Stimulated activated CD8-positive, alpha-beta memory T cell treated with anti-CD3 and anti-CD28 coated beads, Interleukin-7, amount 100 ng/mL, for 1 hour (primary cell): ENCODE results near the gene IL18RAP.

Experiments
- DNase-seq, 2 donors: peaks; one replicate each; pipeline ENCODE4 v3.0.0-alpha.2; 2020; ENCODE audit warnings: low read depth in 2 of 2

Gene IL18RAP

DNA sequence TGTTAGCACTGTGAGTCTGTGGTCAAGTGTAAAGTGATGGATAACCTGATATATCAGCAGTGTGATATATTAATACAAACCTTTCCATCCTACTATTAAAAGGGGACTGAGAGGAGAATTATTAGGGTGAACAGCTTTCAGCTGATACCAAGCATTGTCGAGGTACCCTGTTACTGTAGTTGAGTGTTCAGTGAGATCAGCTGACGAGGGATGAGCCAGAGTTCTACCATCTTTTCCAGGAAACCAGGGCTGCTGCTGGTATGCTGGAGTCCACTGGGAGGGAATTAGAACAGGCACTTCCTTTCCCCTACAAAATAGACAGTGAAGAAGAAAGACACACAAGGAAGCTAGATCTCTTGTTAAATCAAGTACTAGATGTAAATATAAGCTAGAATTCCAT is 408 bp downstream of the IL18RAP start:
- DNase-seq: no peak

DNA sequence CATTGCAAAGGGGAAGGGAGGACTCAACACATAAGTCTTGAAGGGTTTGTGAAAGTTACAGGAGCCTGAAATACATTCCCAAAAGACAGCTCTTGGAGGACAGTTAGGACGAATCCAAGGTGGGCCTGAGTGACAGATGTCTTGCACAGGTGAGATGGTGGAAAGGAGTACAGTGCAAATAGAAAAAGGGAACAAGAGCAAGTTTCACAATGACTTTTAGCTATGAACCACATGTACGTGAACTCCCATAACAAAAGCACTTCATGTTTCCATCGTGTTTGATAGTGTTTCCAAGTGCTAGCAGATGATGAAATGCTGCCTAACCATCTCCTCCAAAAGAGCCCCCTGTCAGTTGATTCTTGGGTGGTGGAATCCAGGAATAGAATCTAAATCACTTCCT is 1.8 kb downstream of the IL18RAP start:
- DNase-seq: no peak

DNA sequence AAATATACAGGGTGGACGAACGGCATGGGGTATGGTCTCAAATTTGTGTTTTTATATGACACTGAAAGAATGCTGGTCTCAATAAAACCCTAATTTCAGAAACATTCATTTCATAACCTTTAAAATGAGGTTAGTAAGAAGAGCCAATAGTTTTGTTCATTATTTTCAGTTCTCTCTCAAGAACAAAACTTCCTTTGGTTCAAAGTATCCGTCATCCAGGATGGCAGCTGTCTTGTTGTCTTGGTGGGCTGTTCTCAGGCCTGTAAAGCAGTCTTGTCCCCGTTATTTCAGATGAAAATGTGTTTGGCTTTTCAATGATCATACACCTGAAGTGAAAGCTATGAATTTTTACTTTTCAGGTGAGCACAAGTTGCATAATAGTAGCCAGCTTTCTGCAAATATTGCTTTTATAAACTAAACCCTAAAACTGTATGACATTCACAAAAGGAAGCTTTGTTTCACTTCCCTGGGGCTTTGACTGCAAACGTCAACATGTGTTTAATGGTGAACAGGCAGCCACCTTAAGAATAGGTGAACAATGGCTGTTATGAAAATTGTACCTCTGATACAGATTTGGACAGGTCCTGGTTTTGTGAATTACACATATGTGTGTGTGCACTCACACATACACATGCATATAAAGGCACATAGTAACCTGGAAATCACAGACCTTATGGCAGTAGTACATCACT is 2.6 kb downstream of the IL18RAP start:
- DNase-seq: no peak

- DNase-seq: no peak
Observed at GRCh38 chr2:102427249-102427648, 4.3 kb downstream of the IL18RAP start.

DNA sequence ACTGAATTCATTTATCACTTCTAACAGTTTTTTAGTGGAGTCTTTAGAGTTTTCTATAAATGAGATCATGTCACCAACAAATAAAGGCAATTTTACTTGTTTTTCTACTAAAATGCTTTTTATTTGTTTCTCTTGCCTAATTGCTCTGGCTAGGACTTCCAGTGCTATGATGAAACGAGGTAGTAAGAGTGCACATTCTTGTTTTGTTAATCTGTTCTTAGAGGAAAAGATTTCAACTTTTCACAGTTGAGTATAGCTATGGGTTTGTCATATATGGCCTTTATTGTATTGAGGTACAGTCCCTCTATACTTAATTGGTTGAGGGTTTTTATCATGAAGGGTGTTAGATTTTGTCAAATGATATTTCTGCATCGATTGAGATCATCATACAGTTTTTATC is 5.6 kb downstream of the IL18RAP start:
- DNase-seq: no peak

DNA sequence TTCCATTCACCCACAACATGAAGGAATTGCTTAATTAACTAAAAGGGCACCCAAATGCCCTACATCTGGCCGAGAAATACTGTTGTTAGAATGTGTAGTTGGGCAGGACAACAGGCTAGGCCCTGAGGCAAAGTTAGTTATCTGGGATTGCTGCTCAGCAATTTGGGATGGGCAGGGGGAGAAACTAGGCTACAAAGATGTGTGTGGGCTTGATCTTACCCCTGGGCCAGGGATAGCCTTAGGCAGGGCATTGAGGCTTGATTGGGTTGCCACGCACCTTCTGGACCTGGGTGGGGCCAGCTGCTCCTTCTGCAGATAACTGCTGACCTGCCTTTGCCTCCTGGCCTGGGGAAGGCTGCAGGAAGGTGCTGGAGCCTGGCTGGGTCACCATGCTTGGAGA is 9.4 kb downstream of the IL18RAP start:
- no peak for DNase-seq

DNA sequence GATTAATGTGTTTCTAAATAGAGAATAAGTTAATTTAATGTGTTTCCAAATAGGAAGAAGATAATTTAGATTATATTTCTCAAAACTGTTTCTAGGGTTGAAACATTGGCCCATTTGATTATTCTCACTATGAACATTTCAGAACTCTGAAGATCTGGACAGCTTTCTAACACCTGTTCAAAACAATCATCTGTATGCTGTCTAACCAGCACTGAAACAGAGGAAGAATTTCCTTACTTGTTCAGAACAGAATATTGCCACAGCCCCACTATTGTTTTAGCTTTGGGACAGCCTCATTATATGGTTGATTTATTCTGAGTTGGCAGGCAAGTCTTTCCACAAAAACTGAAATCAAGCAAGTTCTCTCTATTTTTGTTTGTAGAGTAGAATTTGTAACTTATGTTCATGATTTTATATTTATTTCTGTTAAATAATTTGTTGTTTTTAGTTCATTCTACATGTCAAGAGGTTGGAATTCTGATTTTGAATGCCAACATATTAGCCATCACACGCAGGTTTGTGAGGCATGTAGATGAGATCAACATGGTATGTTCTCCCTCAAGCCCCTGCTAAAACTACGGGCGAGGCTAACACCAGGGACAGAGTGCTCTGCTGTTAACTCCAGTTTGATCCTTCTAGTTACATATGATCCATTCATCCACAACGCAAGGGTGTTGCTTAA is 11.2 kb downstream of the IL18RAP start:
- no peak for DNase-seq

DNA sequence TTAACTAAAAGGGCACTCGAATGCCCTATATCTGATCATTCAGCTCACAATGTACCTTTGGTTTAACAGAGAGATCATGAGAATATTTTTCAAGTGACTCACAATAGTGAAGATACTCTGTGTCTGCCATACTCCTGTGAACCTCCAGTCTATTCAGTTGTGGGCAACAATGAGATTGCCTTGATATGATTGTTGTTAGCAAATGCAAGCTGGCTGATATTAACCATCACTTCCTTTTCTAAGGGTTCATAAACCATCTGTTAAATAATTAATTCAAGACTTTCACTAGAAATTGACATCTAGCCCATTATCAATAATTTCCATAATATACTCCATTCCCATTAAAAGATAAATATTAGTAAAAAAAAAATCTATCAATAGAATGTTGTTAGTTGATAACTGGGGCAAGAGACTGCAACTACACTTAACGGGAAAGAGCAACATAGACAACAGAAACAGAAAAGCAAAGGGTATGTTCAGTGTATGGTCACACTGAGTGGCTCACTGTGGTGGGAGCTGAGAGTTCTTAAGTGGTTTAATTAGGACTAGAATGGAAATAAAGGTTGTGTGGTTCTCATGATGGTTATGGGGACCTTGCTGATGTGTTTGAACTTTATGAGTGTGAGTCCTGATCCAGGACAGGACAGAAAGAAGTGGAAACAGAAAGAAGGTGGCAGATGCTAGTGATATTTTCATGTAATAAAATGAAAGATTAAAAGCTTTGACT is 11.9 kb downstream of the IL18RAP start:
- no peak for DNase-seq

DNA sequence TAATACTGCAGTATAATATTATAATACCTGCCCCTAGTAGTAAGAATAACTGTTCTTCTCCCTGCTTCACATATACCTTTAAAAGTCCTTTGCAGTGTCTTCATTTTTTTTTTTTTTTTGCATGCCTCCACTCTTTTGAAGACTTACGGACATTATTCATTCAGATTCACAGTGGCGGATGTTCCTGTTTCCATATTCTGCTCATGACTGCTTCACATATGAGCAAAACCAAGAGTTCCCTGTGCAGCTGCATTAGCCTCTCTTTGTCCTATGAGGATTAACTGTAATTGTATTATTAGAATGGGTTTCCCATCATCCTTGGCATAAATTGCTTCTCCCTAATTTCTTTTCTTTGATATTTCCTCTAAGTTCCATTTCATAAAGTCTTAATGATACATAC is 12.8 kb downstream of the IL18RAP start:
- DNase-seq: no peak

DNA sequence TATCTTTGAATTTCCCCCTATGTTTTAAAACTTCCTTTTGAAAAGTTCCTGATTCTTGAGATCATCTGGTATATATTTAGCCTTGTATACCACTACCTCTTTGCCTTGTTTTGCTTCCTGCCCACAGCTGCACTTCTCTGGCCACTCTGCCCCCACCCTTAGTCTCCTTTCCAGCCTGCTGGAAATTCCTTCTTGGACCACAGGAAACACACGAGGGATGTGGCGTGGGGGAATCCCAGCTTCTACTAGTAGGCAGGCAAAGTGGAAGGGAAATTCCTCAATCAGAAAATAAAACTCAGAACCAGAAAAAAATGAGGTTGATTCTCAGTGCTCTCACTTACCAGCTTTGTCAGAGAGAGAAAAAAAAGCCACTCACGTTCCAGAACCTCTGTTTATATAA is 13.4 kb downstream of the IL18RAP start:
- DNase-seq: no peak

DNA sequence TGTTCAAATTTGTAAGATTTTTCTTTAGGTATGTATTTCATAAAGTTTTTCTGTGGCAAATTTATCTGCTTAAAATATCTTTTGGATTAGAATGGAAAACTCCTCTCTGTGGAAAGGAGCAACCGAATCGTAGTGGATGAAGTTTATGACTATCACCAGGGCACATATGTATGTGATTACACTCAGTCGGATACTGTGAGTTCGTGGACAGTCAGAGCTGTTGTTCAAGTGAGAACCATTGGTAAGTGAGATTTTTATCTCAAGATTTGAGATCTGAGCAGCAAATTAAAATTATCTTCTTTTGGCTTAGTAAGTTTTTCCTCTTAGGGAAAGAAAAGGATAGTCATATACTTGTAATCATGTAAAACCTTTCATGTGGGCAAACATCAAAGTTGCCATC is 14.2 kb downstream of the IL18RAP start:
- DNase-seq: no peak

DNA sequence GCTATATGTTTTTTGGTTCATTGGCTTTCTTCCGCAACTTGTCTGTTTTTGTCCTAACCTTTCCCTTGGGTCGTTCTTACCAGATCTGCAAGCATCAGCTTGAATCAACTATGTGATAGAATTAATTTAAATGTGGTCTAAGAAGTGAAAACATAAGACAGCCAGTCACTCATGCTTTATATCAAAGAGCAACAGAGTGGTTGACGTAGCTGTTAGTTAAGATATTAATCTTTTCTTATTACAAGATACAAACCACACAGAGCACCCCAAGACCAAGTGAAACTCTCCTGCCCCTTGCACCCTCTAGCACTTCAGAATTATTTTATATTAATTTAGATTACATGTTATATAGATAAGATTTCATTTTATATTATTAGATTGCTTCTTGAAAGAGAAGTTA is 15.2 kb downstream of the IL18RAP start:
- no peak for DNase-seq

DNA sequence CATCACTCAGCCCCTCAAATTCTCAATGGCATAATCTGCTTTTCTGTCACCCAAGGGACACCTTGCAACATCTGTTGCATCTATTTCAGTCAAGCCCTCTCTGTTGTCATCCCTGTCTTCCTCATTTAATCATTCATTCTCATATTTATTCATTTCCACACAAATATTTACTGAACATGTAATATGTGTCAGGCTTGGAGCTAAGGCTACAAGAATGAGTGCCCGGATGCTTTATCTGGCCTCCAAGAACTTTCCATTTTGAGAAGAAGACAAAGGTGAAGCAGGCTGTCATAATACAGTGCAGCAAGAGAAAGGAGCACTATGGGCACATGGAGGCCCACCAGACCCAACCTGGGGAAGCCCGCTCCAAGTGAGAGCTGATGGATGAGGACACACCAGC is 15.6 kb downstream of the IL18RAP start:
- no peak for DNase-seq

DNA sequence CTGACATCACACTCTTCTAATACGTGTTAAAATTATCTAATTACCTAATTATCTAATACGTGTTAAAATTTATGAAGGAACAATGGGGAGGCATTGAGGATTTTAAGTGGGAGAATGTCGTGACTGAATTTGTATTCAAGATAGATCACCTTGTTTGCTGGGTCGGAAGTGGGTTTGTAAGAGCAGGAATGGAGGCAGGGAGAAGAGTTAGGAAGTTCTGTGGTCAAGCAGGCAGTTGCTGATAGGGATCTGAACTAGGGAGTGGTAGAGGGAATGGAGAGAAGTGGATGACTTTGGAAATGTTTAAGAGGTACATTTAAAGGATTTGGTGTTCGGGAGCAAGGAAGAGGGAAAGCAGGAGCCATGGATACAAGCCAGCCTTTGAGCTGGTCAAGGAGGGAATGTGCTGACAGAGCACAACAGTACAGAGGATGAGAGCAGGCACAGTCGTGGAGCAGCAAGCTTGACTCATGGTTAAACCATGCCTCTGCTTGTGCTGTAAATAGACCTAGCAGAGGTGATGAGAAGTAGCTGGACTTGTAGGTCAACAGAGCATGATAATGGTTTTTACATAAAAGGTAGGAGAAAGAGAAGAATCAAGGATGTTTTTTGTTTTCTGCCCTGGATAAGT is 16.2 kb downstream of the IL18RAP start:
- DNase-seq: no peak

GRCh38 chr2:102442967-102443828 is 20.2 kb downstream of the IL18RAP start:
- no peak for DNase-seq

GRCh38 chr2:102444233-102444632 is 21.3 kb downstream of the IL18RAP start:
- DNase-seq: no peak

DNA sequence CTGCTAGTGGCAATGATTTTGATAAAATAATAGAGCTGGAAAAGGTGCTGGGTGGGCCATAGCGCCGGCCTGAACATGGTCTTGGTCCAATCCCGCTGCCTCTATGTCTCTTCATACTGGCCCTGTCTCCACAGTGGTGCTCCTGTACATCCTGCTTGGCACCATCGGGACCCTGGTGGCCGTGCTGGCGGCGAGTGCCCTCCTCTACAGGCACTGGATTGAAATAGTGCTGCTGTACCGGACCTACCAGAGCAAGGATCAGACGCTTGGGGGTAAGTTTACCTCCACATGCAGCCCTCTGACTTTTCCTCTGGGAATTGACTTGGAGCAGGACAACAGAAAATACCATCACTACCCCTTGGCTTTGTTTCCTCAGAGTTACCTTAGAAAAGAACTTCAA is 24.0 kb downstream of the IL18RAP start:
- DNase-seq: no peak

- peak; percentile 32 to 45 for DNase-seq
Observed at GRCh38 chr2:102449370-102449974, 26.5 kb downstream of the IL18RAP start.

- DNase-seq: no peak
Observed at GRCh38 chr2:102451968-102452367, 29.0 kb downstream of the IL18RAP start.

- no peak for DNase-seq
Observed at GRCh38 chr2:102453501-102453900, 30.5 kb downstream of the IL18RAP start.

GRCh38 chr2:102455061-102455670 is 32.2 kb downstream of the IL18RAP start:
- DNase-seq: no peak
